Brain microvascular endothelial cell (primary cell): ENCODE measurements around the gene FAM234B.

Experiments used
- DNase-seq: peaks from one replicate; pipeline ENCODE4 v3.0.0-alpha.2; 2020
- H3K27ac ChIP-seq: fragments of 250-450 bp; sonication (Bioruptor Pico); 2 replicates; pipeline ENCODE4 v1.5.1; 2020; ENCODE audit warnings: mild to moderate bottlenecking, moderate library complexity
- H3K27me3 ChIP-seq: fragments of 250-450 bp; sonication (Bioruptor Pico); replicated peaks from 2 replicates; pipeline ENCODE4 v1.5.1; 2020; ENCODE audit warnings: mild to moderate bottlenecking
- H3K36me3 ChIP-seq: fragments of 250-450 bp; sonication (Bioruptor Pico); replicated peaks from 2 replicates; pipeline ENCODE4 v1.5.1; 2020; ENCODE audit warnings: mild to moderate bottlenecking
- H3K4me3 ChIP-seq: 2 replicates; pipeline ENCODE4 v1.5.1; 2011; ENCODE audit warnings: low read depth, mild to moderate bottlenecking, control low read depth, low read length, moderate library complexity
- in situ Hi-C: cut with HindIII; loops from 2 replicates; pipeline ENCODE4 v1.10.0; 2017; ENCODE audit warnings: low sequenced_read_pairs, low pct_ligation_motif_present
- TF ChIP-seq, protein P1 (sequence below): IDR thresholded peaks from 2 replicates; pipeline ENCODE4 v1.5.1; 2011; ENCODE audit warnings: low read depth, mild to moderate bottlenecking, moderate library complexity, low read length, control low read depth, inconsistent platforms; ENCODE audit errors: missing control alignments

The FAM234B gene

DNA sequence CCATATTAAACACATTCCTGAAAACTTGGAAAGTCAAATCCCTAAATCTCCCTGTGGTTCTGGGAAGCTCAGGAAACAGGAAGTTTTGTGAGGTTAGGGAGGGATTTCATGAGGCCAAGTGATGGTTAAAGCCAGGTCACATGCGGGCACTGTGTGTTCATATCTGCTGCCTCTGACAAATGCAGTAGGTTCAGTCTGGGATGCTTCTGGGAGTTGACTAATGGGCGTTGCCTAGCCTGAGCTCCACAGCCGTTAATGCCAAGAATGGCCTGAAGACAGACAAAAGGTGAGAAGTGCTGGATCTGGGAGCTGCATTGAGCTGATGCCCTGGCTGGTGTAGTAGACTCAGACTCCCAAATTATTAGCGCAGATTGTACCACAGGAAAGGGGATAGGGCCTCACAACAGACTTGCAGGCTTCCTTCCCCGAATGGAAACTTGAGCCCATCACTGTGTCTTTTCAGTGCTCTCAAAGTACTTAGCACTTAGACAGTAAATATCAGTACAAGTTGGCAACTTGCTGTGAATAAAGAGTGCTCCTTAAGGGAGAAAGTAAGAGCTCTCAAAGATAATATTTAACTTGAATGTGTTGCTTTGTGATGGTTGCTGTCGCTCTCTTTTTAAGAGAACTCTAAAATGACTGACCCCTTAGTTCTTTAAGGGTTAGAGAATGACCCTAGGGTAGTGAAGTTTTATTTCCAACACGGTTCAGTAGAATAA is 41.9 kb downstream of the FAM234B start:
- no peak overlapping the region for H3K27ac ChIP-seq
- H3K36me3 ChIP-seq = no peaks in the 10 kb centered on the region
- TF ChIP-seq, protein P1, sequence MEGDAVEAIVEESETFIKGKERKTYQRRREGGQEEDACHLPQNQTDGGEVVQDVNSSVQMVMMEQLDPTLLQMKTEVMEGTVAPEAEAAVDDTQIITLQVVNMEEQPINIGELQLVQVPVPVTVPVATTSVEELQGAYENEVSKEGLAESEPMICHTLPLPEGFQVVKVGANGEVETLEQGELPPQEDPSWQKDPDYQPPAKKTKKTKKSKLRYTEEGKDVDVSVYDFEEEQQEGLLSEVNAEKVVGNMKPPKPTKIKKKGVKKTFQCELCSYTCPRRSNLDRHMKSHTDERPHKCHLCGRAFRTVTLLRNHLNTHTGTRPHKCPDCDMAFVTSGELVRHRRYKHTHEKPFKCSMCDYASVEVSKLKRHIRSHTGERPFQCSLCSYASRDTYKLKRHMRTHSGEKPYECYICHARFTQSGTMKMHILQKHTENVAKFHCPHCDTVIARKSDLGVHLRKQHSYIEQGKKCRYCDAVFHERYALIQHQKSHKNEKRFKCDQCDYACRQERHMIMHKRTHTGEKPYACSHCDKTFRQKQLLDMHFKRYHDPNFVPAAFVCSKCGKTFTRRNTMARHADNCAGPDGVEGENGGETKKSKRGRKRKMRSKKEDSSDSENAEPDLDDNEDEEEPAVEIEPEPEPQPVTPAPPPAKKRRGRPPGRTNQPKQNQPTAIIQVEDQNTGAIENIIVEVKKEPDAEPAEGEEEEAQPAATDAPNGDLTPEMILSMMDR = no peak
- no peak overlapping the region for H3K4me3 ChIP-seq
- no peak for DNase-seq
- in situ Hi-C loops = no loop called here
- no peaks in the 10 kb centered on the region for H3K27me3 ChIP-seq

DNA sequence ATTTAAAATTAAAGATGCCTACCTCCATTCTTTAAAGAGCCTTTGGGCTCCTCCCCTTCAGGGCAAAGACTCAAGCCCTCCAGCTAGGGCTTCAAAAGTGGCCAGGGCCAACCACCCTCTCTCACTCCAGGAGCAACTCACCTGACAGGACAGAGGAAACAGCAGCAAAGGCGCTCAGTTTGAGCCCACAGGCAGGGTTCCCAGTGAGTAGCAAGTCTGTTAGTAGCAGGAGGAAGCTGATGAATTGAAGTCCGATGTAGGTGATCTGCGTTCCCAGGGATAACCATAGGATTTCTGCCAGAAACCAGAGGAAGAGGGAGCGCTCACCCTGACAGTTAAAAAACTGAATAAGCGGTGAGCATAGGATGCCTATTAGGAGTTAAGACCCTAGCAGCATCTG is 43.6 kb downstream of the FAM234B start:
- no peaks in the 10 kb centered on the region for H3K27me3 ChIP-seq
- TF ChIP-seq, protein P1 = no peak
- in situ Hi-C loops = no loop called here

DNA sequence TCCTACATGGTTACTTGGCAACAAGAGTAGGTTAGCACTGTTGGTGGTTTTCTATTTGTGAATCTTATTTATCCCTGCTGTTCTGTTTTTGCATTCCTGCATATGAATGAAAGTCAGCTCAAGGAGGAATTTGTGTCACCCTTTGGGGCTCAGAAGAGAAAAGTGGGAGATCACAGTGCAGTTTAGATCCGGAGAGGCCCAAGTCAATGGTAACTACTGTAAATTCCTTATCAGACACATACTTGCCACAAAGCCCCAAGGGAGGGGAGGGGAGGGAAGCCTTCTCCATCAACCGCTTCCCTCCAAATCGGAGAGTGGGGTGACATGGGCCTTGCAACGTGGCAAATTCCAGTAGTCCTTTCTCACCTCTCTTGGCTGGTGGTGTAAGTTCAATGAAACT is 44.3 kb downstream of the FAM234B start:
- in situ Hi-C loops = no loop called here
- no peaks in the 10 kb centered on the region for H3K36me3 ChIP-seq
- TF ChIP-seq, protein P1 = no peak

More for the DNA sequence above, 43.6 kb downstream of the FAM234B start:
- H3K4me3 ChIP-seq = no peak overlapping the region
- H3K27ac ChIP-seq = no peak overlapping the region
- no peaks in the 10 kb centered on the region for H3K36me3 ChIP-seq
- no peak for DNase-seq

DNA sequence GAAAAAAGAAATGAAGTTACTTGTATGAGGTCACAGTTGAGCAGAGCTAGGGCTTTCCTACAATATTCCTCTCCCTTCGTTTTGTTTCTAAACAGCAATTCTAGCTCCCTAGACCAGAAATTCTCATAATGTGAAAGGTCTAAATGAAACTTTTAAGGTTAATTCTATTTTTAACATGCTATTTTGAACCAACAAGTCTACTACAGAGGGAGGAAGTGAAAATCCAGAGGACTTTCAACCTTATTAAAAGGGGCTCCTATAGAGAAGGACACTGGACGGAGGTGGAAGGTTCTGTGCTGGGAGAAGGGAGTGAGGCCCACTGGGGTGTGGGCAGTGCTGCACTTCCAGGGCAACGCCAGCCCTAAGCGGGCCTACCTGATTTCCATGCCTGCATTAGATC is 45.9 kb downstream of the FAM234B start:
- no peak for DNase-seq
- TF ChIP-seq, protein P1 = no peak
- no peaks in the 10 kb centered on the region for H3K36me3 ChIP-seq
- in situ Hi-C loops = no loop called here
- no peak overlapping the region for H3K4me3 ChIP-seq
- H3K27ac ChIP-seq = no peak overlapping the region
- no peaks in the 10 kb centered on the region for H3K27me3 ChIP-seq

More for the DNA sequence above, 44.3 kb downstream of the FAM234B start:
- no peak overlapping the region for H3K4me3 ChIP-seq
- DNase-seq = no peak
- H3K27ac ChIP-seq = no peak overlapping the region
- H3K27me3 ChIP-seq = no peaks in the 10 kb centered on the region

DNA sequence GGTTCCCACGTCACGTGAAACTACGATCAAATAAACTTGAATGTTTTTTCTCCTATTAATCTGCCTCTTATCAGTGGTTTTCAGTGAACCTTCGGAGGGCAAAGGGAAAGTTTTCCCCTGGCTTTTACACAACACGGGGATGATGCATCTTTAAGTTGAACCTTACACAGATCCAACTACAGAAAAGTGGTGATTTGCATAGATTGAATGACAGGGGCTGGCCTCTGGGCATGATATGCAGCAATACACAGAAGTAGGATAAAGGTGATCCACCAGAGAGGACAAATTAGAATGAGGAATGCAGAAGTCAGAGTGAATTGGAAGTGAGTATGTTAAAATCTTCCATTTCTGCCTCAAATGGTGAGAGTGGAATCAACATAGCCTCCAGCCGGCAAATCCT is 47.7 kb downstream of the FAM234B start:
- Histone ChIP-seq H3K27me3 (no peaks in the 10 kb centered on the region), H3K27ac (no peak overlapping the region), H3K4me3 (no peak overlapping the region), H3K36me3 (no peaks in the 10 kb centered on the region)
- TF ChIP-seq, protein P1 = no peak
- DNase-seq = no peak
- in situ Hi-C loops = no loop called here
